Hepatocyte (in vitro differentiated cells): ENCODE measurements around the gene RABAC1. TPM values are rescaled to one million over a fixed set of nuclear protein-coding genes. Genes with fewer than 3 reads are reported as not detected.
A peak's percentile ranks its signal among the peaks of the same experiment; 100 is the strongest.
"Not testable (repeated sequence)": the region's sequence is repeated elsewhere in the genome, so short reads cannot be mapped to it uniquely, and the experiment has no call there.

Experiments
- DNase-seq: peaks from one replicate; pipeline ENCODE4 v3.0.0-alpha.2; 2016; ENCODE audit warnings: low spot score
- H2AFZ ChIP-seq: fragments of 200-600 bp; sonication (generic); 2 replicates; pipeline ENCODE4 v1.6.0; 2016; ENCODE audit warnings: antibody characterized with exemption, mild to moderate bottlenecking
- H3K27ac ChIP-seq: fragments of 200-600 bp; sonication (generic); 2 replicates; pipeline ENCODE4 v1.5.1; 2016; ENCODE audit warnings: mild to moderate bottlenecking
- H3K27me3 ChIP-seq: fragments of 200-600 bp; sonication (generic); 2 replicates; pipeline ENCODE4 v1.6.1; 2016
- H3K36me3 ChIP-seq: fragments of 200-600 bp; sonication (generic); replicated peaks from 2 replicates; pipeline ENCODE4 v1.5.1; 2016; ENCODE audit warnings: low read depth; ENCODE audit not compliant: insufficient read depth
- H3K4me1 ChIP-seq: fragments of 200-600 bp; sonication (generic); 2 replicates; pipeline ENCODE4 v1.5.1; 2016; ENCODE audit warnings: mild to moderate bottlenecking, moderate library complexity; ENCODE audit not compliant: insufficient read depth
- H3K4me2 ChIP-seq: fragments of 200-600 bp; sonication (generic); 2 replicates; pipeline ENCODE4 v1.6.0; 2016
- H3K4me3 ChIP-seq: fragments of 200-600 bp; sonication (generic); 2 replicates; pipeline ENCODE4 v1.5.1; 2016; ENCODE audit warnings: mild to moderate bottlenecking
- H3K79me2 ChIP-seq: fragments of 200-600 bp; sonication (generic); 2 replicates; pipeline ENCODE4 v1.6.0; 2017; ENCODE audit warnings: mild to moderate bottlenecking
- H3K9me2 ChIP-seq: fragments of 200-600 bp; sonication (generic); replicated peaks from 2 replicates; pipeline ENCODE4 v1.6.0; 2017; ENCODE audit warnings: mild to moderate bottlenecking; ENCODE audit not compliant: insufficient read depth
- H3K9me3 ChIP-seq: fragments of 200-600 bp; sonication (generic); 2 replicates; pipeline ENCODE4 v1.5.1; 2016; ENCODE audit warnings: low read depth, mild to moderate bottlenecking
- H4K20me1 ChIP-seq: fragments of 200-600 bp; sonication (generic); 2 replicates; pipeline ENCODE4 v1.6.0; 2016; ENCODE audit warnings: mild to moderate bottlenecking; ENCODE audit not compliant: insufficient read depth, poor library complexity, severe bottlenecking
- CTCF ChIP-seq: fragments of 200-600 bp; sonication (generic); IDR thresholded peaks from 2 replicates; pipeline ENCODE4 v1.5.1; 2016; ENCODE audit warnings: antibody characterized with exemption, mild to moderate bottlenecking; ENCODE audit not compliant: poor library complexity
- EZH2 ChIP-seq: fragments of 200-600 bp; sonication (generic); IDR thresholded peaks from 2 replicates; pipeline ENCODE4 v1.6.1; 2016; ENCODE audit warnings: antibody characterized with exemption, mild to moderate bottlenecking, borderline replicate concordance
- EZH2phosphoT487 ChIP-seq: fragments of 200-600 bp; sonication (generic); IDR thresholded peaks from one replicate; pipeline ENCODE4 v1.6.1; 2018; ENCODE audit warnings: antibody characterized with exemption, mild to moderate bottlenecking, low read depth, moderate library complexity; ENCODE audit not compliant: unreplicated experiment, severe bottlenecking
- WGBS: methylation state at CpG from one replicate; pipeline ENCODE4 v1.1.6; 2016; ENCODE audit warnings: low lambda C conversion rate; ENCODE audit errors: missing lambda C conversion rate; 5-methylcytosine and 5-hydroxymethylcytosine counted together
- polyA plus RNA-seq: library from polyadenylated mRNA; unstranded; fragments of >200 nt; fragmentation: Nextera tagmentation; extraction: Ambion mirVana; gene quantifications from 2 replicates; pipeline ENCODE4 v1.2.1, GENCODE V29; 2016
- total RNA-seq: library from RNA; depleted of rRNA; stranded (reverse); fragments of >200 nt; gene quantifications from 2 replicates; pipeline ENCODE4 v1.2.3, GENCODE V29; 2014

Gene RABAC1
- total and polyA plus RNA-seq, 2 experiments from 2014 or later = 203 to 395 TPM

GRCh38 chr19:41994994-41995958 is 36.2 kb upstream of the RABAC1 start:
- Histone ChIP-seq H3K27ac (no peak overlapping the region), H3K4me1 (no peaks in the 10 kb centered on the region), H3K4me2 (no peak overlapping the region), H3K79me2 (no peaks in the 10 kb centered on the region), H3K9me3 (no peaks in the 10 kb centered on the region), H3K27me3 (peaks cover 80% of the 10 kb centered on the region), H4K20me1 (no peaks in the 10 kb centered on the region), H3K9me2 (no peaks in the 10 kb centered on the region), H3K36me3 (no peaks in the 10 kb centered on the region), H3K4me3 (no peak overlapping the region), H2AFZ (no peak overlapping the region)
- no peak for DNase-seq
- no peak for TF ChIP-seq CTCF
- no peak for TF ChIP-seq EZH2
- no peak for TF ChIP-seq EZH2phosphoT487
- WGBS = 88% methylated on average over 19 of the region's 19 CpGs

- no peak overlapping the region for H2AFZ ChIP-seq
- H3K4me3 ChIP-seq = no peak overlapping the region
- H3K36me3 ChIP-seq = no peaks in the 10 kb centered on the region
- peaks cover 76% of the 10 kb centered on the region for H3K27me3 ChIP-seq
- WGBS = 63% methylated on average over 4 of the region's 13 CpGs
- H3K4me2 ChIP-seq = peak overlapping the region; percentile 89
- H3K79me2 ChIP-seq = no peaks in the 10 kb centered on the region
- no peaks in the 10 kb centered on the region for H3K9me3 ChIP-seq
- H3K27ac ChIP-seq = no peak overlapping the region
- DNase-seq = no peak
- H3K4me1 ChIP-seq = no peaks in the 10 kb centered on the region
- no peaks in the 10 kb centered on the region for H3K9me2 ChIP-seq
- no peaks in the 10 kb centered on the region for H4K20me1 ChIP-seq
- TF ChIP-seq EZH2 = no peak
These were observed 35.4 kb upstream of the RABAC1 start for GRCh38 chr19:41994521-41994971.

- H2AFZ ChIP-seq = no peak within 1 kb of the TSS
- peaks cover 72% of the 10 kb centered on the region for H3K27me3 ChIP-seq
- H3K4me1 ChIP-seq = no peaks in the 10 kb centered on the region
- H3K36me3 ChIP-seq = no peaks in the 10 kb centered on the region
- peak; percentile 42 for TF ChIP-seq EZH2
- no peak for TF ChIP-seq CTCF
- no peak for TF ChIP-seq EZH2phosphoT487
- no peak within 1 kb of the TSS for H3K27ac ChIP-seq
- H3K9me3 ChIP-seq = no peaks in the 10 kb centered on the region
- H3K79me2 ChIP-seq = no peaks in the 10 kb centered on the region
- 3% methylated on average over 28 of the region's 84 CpGs for WGBS
- H3K4me3 ChIP-seq = peak within 1 kb of the TSS; percentile 20
- peak within 1 kb of the TSS; percentile 89 for H3K4me2 ChIP-seq
- no peaks in the 10 kb centered on the region for H4K20me1 ChIP-seq
- H3K9me2 ChIP-seq = no peaks in the 10 kb centered on the region
- peak; percentile 52 for DNase-seq
These were observed 34.7 kb upstream of the RABAC1 start, which contains the start of gene ATP1A3 for GRCh38 chr19:41993612-41994483. Gene ATP1A3 (minus strand): TSS chr19:41994230. CDS start chr19:41994076, 154 bp downstream.

GRCh38 chr19:41991925-41992569 is 32.9 kb upstream of the RABAC1 start:
- H3K4me2 ChIP-seq, H3K9me2 ChIP-seq, H3K36me3 ChIP-seq, H3K4me1 ChIP-seq, H2AFZ ChIP-seq, H3K27ac ChIP-seq, H3K9me3 ChIP-seq, H3K4me3 ChIP-seq, H4K20me1 ChIP-seq, DNase-seq, H3K79me2 ChIP-seq: not testable (repeated sequence)
- peaks cover 60% of the 10 kb centered on the region for H3K27me3 ChIP-seq
- WGBS = 92% methylated on average over 11 of the region's 11 CpGs
